CD4-positive, alpha-beta T cell treated with Interleukin-17A for 1 hour (primary cell): ENCODE results near the gene C1QTNF1.
"Not testable (repeated sequence)": the region's sequence is repeated elsewhere in the genome, so short reads cannot be mapped to it uniquely, and the experiment has no call there.

Experiments used
- DNase-seq: peaks from one replicate; pipeline ENCODE4 v3.0.0-alpha.2; 2020

The C1QTNF1 gene

GRCh38 chr17:79062691-79063090 lies 38.7 kb downstream of the C1QTNF1 start:
- DNase-seq, result no peak

GRCh38 chr17:79064026-79064425 lies 40.1 kb downstream of the C1QTNF1 start:
- DNase-seq, result no peak

GRCh38 chr17:79065105-79065670 lies 41.2 kb downstream of the C1QTNF1 start:
- DNase-seq, result peak; percentile 75

GRCh38 chr17:79066963-79067362 lies 43.0 kb downstream of the C1QTNF1 start:
- no peak for DNase-seq

- DNase-seq, result no peak
These were observed 46.4 kb downstream of the C1QTNF1 start for GRCh38 chr17:79070266-79070880.

- DNase-seq, result no peak
These were observed 47.3 kb downstream of the C1QTNF1 start for GRCh38 chr17:79071161-79071740.

- no peak for DNase-seq
These were observed 48.6 kb downstream of the C1QTNF1 start for GRCh38 chr17:79072544-79072943.

- DNase-seq, result no peak
These were observed 49.2 kb downstream of the C1QTNF1 start for GRCh38 chr17:79073016-79073705.

GRCh38 chr17:79073706-79074088 lies 49.7 kb downstream of the C1QTNF1 start:
- DNase-seq, result no peak

- not testable (repeated sequence) for DNase-seq
These were observed 50.2 kb downstream of the C1QTNF1 start for GRCh38 chr17:79074121-79074648.

- peak; percentile 94 for DNase-seq
These were observed 50.9 kb downstream of the C1QTNF1 start, which contains the start of gene ENGASE for GRCh38 chr17:79074649-79075445. Gene ENGASE (plus strand): TSS chr17:79074824. CDS start chr17:79074945, 121 bp downstream.

GRCh38 chr17:79075446-79075750 lies 51.4 kb downstream of the C1QTNF1 start:
- peak; percentile 13 for DNase-seq

GRCh38 chr17:79075861-79076406 lies 52.0 kb downstream of the C1QTNF1 start:
- DNase-seq, result no peak

- DNase-seq, result no peak
These were observed 53.6 kb downstream of the C1QTNF1 start for GRCh38 chr17:79077587-79077986.

- no peak for DNase-seq
These were observed 54.7 kb downstream of the C1QTNF1 start for GRCh38 chr17:79078476-79079190.

- no peak for DNase-seq
These were observed 55.6 kb downstream of the C1QTNF1 start for GRCh38 chr17:79079421-79080200.

- DNase-seq, result no peak
These were observed 56.4 kb downstream of the C1QTNF1 start for GRCh38 chr17:79080349-79080748.

GRCh38 chr17:79080761-79081290 lies 56.9 kb downstream of the C1QTNF1 start:
- no peak for DNase-seq

GRCh38 chr17:79081571-79082276 lies 57.8 kb downstream of the C1QTNF1 start:
- DNase-seq, result no peak
